AG04449 (cell line): ENCODE results near the gene NUP62CL.

ENCODE experiments used
- CTCF ChIA-PET: fragments of 350-600 bp; formaldehyde crosslinking; extraction: SDS; loops from one replicate; lab custom pipeline; 2021; ENCODE audit warnings: antibody characterized with exemption; lab: Yijun Ruan, JAX
- POLR2A ChIA-PET: fragments of 400-600, 350-600 bp; formaldehyde crosslinking; extraction: SDS; loops from one replicate; lab custom pipeline; 2020; ENCODE audit warnings: antibody characterized with exemption, inconsistent platforms; lab: Yijun Ruan, JAX
- DNase-seq: peaks from one replicate; pipeline ENCODE4 v3.0.0-alpha.2; 2010; ENCODE audit warnings: low read depth, low spot score
- H3K4me3 ChIP-seq: 2 replicates; pipeline ENCODE4 v1.5.1; 2011; ENCODE audit warnings: low read depth, mild to moderate bottlenecking, control low read depth, low read length
- TF ChIP-seq, protein P1 (sequence below): IDR thresholded peaks from one replicate; pipeline ENCODE4 v1.5.1; 2011; ENCODE audit warnings: mild to moderate bottlenecking, moderate library complexity, low read length, control low read depth, inconsistent platforms; ENCODE audit not compliant: insufficient read depth; ENCODE audit errors: missing control alignments

NUP62CL gene

DNA sequence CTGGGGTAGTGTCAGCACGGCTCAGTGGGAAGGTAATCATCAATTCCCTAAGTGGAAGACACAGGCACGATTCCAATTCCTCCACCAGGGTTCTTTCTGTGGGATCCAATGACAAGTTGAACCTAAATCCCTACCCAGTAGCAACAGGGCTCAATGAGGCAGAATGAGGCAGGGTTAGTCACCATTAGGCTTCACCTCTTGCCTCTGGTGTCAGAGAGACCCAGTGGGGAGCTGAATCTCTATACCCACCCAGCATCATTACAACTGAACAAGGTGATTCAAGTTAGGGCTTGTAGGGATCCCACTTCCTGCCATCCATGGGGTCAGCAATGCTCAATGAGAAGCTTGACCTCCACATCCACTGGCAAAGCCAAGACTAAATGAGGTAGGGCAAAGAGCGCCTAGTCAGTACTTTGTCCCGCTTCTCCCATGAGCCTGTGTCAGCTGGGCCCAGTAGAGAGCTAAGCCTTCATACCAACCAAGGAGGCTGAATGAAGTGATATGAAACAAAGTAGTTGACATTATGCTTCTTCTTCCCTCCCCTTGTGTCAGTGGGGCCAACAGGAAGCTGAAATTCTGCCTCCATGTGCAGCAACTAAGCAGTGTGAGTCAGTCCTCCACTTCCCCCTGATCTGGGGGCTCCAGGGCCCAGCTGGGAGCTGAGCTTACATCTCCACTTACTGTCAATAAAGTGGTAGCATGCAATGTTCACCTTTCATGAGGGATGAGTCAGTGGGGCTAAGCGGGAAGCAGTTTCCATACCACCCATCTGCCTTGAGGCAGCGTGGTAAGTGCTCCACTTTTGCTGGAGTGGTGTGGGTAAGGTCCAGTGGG lies 51.2 kb downstream of the NUP62CL start:
- POLR2A ChIA-PET = no interaction called here
- TF ChIP-seq, protein P1, sequence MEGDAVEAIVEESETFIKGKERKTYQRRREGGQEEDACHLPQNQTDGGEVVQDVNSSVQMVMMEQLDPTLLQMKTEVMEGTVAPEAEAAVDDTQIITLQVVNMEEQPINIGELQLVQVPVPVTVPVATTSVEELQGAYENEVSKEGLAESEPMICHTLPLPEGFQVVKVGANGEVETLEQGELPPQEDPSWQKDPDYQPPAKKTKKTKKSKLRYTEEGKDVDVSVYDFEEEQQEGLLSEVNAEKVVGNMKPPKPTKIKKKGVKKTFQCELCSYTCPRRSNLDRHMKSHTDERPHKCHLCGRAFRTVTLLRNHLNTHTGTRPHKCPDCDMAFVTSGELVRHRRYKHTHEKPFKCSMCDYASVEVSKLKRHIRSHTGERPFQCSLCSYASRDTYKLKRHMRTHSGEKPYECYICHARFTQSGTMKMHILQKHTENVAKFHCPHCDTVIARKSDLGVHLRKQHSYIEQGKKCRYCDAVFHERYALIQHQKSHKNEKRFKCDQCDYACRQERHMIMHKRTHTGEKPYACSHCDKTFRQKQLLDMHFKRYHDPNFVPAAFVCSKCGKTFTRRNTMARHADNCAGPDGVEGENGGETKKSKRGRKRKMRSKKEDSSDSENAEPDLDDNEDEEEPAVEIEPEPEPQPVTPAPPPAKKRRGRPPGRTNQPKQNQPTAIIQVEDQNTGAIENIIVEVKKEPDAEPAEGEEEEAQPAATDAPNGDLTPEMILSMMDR = no peak
- CTCF ChIA-PET = no interaction called here
- H3K4me3 ChIP-seq = no peak overlapping the region
- no peak for DNase-seq

DNA sequence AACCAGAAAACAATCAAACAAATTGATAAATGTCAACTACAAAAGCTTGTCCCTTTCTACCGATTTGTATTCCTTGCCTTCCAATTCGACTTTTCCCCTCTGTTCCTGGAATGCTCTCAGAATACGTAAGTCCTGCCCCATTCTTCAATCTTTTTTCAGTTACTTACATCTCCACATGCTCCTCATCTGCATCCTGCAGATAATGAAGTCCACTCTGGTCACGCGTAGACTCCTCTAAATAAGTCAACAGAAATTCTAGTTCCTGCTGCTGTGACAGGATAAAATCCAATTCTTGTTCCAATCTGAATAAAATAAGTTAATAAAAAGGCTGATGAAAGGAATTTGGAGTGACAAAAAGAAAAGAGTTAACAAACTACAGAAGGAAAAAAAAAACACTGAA lies 53.2 kb downstream of the NUP62CL start:
- no peak for DNase-seq

DNA sequence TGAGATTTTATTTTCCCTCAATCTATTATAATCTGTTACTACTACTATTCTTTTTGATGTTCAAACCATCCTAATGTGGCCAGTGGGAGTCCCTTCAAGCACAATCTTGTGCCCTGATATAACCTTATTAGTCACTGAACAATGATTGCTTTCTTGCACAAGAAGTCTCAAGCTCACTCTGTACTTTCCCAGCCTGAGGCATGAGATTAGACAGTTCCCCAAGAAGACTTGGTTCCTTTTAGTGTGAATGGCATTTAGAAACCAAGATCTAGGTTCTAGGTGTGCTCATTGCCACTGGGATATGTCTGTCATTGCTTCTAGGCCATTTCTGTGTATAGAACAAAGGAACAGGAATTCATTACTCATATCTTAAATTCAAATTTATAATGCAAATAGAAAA lies 59.6 kb downstream of the NUP62CL start:
- ChIA-PET CTCF (no interaction called here), POLR2A (no interaction called here)
- DNase-seq = no peak
- H3K4me3 ChIP-seq = no peak overlapping the region
- TF ChIP-seq, protein P1 = no peak

More for the DNA sequence above, 53.2 kb downstream of the NUP62CL start:
- TF ChIP-seq, protein P1 = no peak
- no peak overlapping the region for H3K4me3 ChIP-seq
- ChIA-PET POLR2A (no interaction called here), CTCF (no interaction called here)

DNA sequence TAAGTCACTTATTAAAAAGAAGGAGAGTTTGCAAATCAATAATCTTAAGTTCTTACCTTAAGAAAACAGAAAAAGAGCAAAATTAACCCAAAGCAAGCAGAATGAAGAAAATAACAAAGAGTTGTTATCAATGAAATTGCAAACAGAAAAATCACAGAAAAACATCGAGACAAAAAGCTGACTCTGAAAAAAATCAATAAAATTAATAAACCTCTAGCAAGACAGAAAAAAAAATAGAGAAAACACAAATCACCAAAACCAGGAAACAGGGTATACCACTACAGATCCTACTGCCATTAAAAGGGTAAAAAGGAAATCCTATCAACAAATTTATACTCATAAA lies 70.3 kb downstream of the NUP62CL start:
- DNase-seq = no peak
- TF ChIP-seq, protein P1 = no peak
- ChIA-PET POLR2A (no interaction called here), CTCF (no interaction called here)
- no peak overlapping the region for H3K4me3 ChIP-seq

DNA sequence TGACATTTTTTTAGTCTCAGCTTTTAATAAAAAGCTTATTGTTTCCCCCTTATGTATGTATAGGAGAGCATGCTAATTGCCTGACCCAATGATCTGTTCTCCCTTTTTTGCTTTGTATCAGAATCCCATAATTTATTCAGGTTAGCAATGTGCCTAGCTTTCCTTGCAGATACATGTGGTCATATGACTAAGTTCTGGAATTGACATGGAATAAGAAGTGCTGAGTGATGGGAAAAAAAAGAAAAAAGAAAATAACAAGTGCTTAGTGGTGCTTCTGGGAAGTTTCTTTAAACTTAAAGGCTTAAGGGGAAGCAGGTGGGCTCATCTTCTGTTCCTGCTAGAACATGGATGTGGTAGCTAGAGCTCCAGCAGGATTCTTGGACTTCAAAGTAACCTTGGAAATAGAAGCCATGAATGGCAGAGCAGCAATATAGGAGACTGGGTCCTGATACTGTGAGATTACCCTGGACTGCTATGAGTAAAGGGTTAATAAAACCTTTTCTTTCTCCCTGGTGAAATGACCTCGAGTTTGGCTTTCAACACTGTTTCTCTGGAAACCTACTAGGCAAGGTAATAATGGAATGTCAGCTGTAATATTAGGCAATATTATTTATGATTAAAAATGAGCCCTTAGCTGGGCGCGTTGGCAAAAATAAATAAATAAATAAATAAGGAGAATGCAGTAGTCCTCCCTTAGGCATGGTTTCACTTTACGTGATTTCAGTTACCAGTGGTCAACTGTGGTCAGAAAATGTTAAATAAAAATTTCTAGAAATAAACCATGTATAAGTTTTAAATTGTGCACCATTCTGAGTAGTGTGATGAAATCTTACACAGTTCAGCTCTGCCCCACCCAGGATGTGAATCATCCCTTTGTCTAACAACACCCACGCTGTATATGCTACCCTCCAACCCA lies 70.9 kb downstream of the NUP62CL start:
- TF ChIP-seq, protein P1 = no peak
- POLR2A ChIA-PET = no interaction called here
- no peak overlapping the region for H3K4me3 ChIP-seq
- CTCF ChIA-PET = no interaction called here
- DNase-seq = no peak

DNA sequence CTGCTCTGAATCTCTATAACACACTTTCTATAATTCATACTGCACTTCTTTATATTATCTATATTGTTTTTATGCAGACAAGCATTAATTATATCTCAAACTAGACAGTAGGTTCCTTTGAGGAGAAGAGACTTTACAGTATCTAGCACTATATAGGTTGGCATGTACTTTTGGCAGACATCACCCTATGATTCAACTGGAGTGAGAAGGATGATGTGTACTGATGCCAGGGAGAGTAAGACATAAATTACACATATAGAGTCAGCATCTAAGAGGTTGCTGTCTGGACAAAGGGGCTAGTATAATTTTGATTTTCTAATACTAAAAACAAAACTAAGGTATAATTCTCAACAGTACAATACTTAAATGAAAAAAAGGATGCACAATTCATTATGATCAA lies 82.5 kb downstream of the NUP62CL start:
- DNase-seq = no peak
- no peak overlapping the region for H3K4me3 ChIP-seq
- TF ChIP-seq, protein P1 = no peak
- CTCF ChIA-PET = no interaction called here
- POLR2A ChIA-PET = no interaction called here
